NK-92 (cell line): ENCODE results near the gene TLK2.

Experiments
- DNase-seq: peaks from one replicate; lab custom pipeline; 2025; ENCODE audit not compliant: unreplicated experiment; lab: John Stamatoyannopoulos, UW

TLK2 gene

DNA sequence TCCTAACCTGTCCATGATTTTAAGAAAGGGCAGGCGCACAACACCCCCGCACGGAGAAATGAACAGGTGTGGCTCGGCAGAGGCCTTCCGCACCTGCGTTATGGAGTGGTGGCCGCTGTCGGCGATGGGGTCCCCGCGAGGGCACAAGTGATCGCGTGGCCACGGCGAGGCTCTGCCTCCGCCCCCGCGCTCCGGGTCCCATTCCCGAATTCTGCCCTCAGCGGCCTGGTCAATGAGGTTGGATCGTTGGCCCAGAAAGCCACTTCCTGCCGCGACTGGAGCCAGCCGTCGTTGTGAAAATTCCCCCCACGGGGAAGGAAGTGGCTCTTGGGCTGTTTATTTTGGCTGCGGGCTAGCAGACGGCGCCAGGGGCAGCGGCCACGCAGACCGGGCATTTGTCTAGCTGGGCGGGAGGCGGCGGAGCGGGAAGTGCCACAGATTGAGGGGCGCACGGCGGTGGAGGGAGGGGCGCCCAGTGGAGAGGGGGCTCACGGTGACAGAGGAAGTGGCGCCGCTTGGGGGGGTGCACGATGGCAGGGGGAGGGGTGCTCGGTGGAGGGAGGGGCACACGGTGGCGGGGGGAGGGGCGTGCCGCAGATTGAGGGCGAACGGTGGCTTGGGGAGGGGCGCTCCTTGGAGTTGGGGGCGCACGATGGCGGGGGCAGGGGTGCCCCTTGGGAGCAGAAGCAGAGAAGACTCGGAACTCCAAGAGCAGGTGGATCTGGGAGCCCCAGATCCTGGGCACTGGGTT lies 173.8 kb downstream of the TLK2 start:
- DNase-seq = no peak

DNA sequence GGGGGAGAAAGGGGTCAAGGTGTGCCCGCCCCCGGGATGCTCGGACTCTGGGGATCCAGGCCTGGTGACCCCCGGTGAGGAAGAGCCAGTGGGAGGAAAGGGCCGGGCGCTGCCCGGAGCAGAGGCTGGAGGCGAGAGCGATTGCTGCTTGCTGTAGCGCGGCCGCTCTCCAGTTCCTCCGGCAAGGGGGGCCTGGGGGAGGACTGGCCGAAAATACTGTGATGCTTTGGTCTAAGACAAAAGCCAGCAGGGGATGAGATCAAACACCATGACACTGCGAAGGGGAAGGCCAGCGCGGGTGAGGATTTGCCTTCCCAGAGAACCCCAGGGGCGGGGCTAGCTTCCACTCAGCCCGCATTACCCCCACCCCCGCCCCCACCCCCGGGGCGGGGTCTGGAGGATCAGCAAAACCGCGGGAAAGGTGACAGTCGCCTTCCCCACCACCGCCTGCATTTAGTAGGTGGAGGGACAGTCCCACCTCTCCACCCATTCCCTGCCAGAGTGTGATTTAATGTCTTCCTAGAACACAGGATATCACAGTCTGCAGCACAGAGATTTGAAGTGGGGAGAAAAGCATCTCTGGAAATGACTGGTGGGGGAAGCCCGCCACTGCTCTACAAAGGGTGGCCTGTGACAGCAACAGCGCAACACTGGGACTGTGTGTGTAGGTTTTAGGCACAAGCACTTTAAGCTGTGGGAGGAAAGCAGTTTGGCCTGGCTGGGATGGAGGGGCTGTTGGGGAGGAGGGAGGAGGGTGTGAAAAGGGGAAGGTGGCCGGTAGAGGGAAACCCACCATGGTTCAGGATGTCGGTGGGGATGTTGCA lies 174.6 kb downstream of the TLK2 start:
- no peak for DNase-seq

GRCh38 chr17:62653826-62654761 lies 175.5 kb downstream of the TLK2 start:
- no peak for DNase-seq

DNA sequence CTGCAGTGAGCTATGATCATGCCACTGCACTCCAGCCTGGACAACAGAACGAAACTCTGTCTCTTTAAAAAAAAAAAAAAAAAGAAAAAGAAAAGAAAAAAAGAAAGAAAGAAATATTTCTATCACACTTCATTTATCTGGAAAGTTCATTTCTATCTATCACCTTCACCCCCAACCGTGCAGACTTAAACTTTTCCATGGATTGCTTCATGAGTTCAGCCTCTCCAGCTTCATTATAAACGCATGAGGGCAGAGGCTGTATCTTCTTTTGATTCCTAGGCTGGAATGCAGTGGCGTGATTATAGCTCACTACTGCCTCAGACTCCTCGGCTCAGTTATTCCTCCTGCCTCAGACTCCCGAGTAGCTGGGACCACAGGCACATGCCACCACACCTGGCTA lies 177.0 kb downstream of the TLK2 start:
- no peak for DNase-seq

DNA sequence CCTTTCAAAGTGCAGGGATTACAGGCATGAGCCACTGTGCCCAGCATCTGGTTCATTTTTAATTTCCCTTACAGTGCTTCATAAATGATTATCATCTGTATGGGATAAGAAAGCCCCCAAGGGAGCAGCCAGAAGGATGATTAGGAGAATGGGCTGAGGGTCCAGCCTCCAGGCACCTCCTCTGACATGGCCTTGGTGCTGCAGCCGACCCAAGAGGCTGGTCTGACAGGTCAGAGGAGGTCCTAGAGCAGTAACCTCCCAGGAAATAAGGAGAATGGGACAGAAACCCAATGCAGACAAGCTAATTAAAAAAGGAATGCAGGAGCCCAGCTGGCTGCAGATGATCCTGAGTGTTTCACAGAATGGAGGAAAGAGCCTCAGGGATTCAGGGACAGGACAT lies 177.8 kb downstream of the TLK2 start:
- no peak for DNase-seq

- no peak for DNase-seq
Measured at GRCh38 chr17:62657145-62657665, 178.6 kb downstream of the TLK2 start.

DNA sequence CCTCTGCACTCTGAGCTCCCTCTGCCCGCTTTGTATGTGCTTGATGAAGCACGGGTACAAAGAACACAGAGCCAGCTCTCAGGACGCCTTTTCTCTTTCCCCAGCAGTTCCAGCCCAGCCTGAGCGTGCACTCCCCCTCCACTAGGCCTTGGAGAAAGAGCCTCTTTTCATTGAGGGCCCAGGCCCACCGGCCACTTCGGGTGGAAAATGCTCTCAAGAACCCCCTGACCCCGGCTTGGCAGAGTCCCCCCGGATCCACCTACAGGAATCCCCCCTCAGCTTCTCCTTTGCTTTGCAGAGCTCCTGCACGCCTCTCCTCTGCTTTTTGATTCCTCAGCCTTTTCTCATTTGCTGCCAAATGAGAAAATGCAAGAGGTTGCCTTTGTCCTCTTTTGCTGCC lies 179.1 kb downstream of the TLK2 start:
- no peak for DNase-seq

DNA sequence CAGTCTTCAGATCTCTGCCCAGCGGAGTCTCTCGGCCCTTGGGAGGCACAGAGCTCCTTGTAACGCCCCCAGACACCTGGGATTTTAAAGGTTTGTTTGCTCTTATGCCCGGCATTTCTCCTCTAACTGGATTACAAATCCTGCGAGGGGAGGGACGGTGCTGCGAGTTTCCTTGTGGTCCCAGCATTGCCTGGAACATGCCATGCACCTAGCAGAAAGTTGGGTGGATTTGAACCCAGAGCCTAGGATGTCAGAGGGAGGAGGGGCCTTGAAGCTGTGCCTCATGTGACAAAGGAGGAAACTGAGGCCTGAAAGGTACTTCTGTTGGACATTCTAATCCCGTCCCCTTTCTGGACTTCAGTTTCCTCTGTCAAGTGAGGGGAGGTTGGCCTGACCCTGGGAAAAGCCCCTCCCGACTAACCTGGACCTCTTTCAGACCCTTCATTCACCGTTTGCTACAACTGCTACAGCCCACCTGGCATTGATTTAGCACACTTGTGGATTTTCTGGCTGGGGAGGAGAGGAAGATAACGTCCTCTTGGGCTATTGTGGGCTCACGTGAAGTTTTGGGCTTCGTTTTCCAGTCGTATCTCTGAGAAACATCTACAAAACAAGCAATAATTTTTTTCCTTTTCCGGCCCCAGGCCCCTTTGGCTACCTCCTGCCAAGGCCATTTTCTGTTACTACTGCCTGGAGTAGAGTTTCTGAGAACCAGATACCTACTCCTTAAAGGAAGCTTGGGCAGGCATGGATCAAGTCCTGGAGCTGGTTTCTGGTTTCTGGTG lies 179.7 kb downstream of the TLK2 start:
- no peak for DNase-seq

DNA sequence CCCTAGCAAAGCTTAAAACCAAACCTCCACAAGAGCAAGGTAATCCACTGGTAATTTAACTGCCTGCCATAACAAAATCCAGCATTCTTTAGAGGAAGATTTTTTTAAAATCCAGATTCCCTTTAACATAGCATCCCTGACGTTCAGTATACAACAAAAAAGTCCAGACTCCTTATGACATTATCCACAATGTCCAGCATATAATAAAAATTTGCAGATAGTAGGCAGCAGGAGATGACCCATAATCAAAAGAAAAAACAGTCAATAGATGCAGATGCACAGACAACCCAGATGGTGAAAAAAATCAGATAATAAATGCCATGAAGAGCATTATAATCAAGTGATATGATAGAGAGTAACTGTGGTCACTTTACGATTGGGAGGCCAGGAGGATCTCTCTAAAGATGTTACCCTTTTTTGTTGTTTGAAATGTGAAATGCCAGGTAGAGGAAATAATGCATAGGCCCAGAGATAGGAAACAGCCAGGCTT lies 182.0 kb downstream of the TLK2 start:
- no peak for DNase-seq

GRCh38 chr17:62661337-62661736 lies 182.7 kb downstream of the TLK2 start:
- no peak for DNase-seq

DNA sequence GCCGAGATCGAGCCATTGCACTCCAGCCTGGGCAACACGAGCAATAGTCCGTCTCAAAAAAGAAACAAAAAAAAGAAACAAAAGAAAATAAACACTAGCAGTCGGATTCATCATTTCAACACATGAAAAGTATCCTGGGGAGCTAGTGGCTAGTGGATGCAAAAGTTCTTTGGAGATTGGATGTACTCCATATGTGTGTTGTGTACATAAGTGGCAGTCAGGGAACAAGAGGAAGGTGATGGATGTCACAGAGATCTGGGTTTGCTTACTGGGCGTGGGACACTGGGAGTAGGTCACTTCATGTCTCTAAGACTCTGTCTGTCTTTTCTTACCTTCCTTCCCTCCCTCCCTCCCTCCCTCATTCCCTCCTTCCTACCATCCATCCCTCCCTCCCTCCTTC lies 184.2 kb downstream of the TLK2 start:
- DNase-seq = no peak
